Body of pancreas (tissue), 4 donors: ENCODE measurements around the gene KIF12. TPM values are rescaled to one million over a fixed set of nuclear protein-coding genes. Genes with fewer than 3 reads are reported as not detected.
"Not testable (repeated sequence)": the region's sequence is repeated elsewhere in the genome, so short reads cannot be mapped to it uniquely, and the experiment has no call there.

Experiments used
- ATAC-seq: fragments of 150-250 bp; one replicate; pipeline ENCODE4 v1.9.1; 2016
- DNase-seq, 4 donors: peaks; one replicate each; pipeline ENCODE4 v3.0.0-alpha.2; 2019
- H3K27ac ChIP-seq, 4 donors: fragments of 200-600 bp; sonication (generic); 1 replicate in 3 of 4; 2 replicates in 1 of 4; pipeline versions ENCODE4 v1.5.1 to v1.6.1; 2016 to 2019; ENCODE audit warnings: mild to moderate bottlenecking in 1 of 4, mixed read lengths in 1 of 4, moderate library complexity in 1 of 4
- H3K27me3 ChIP-seq, 2 donors: fragments of 200-600 bp; sonication (generic); one replicate each; pipeline ENCODE4 v1.6.0; 2016; ENCODE audit warnings: mild to moderate bottlenecking in 1 of 2
- H3K36me3 ChIP-seq, 2 donors: fragments of 200-600 bp; sonication (generic); replicated peaks in 1 of 2; 2 replicates each; pipeline ENCODE4 v1.5.1; 2016; ENCODE audit warnings: low read depth in 2 of 2; ENCODE audit not compliant: insufficient read depth in 1 of 2
- H3K4me1 ChIP-seq: fragments of 200-600 bp; sonication (generic); one replicate; pipeline ENCODE4 v1.6.0; 2016
- H3K4me3 ChIP-seq, 2 donors: fragments of 200-600 bp; sonication (generic); 1 replicate in 1 of 2; 2 replicates in 1 of 2; pipeline ENCODE4 v1.5.1; 2016 to 2019
- H3K9me3 ChIP-seq, 3 donors: fragments of 200-600 bp; sonication (generic); 1 replicate in 2 of 3; 2 replicates in 1 of 3; pipeline ENCODE4 v1.5.1; 2016
- CTCF ChIP-seq, 7 experiments: fragments of 450-650 bp in 4 of 7; fragments of 200-600 bp in 3 of 7; sonication (generic) in 3 of 7; IDR thresholded peaks; one replicate each; pipeline ENCODE4 v1.5.1; 2016 to 2019; ENCODE audit warnings: antibody characterized with exemption in 7 of 7
- POLR2A ChIP-seq, 3 donors: fragments of 450-650 bp; IDR thresholded peaks; one replicate each; pipeline ENCODE4 v1.6.1; 2016; ENCODE audit warnings: antibody characterized with exemption in 3 of 3, mild to moderate bottlenecking in 2 of 3
- WGBS, 2 donors: methylation state at CpG; one replicate each; pipeline ENCODE4 v1.1.5; 2017; 5-methylcytosine and 5-hydroxymethylcytosine counted together
- intact Hi-C: fragments of 100-400 bp; cut with DNase I; formaldehyde crosslinking; loops from one replicate; pipeline ENCODE4 v1.15.1; 2023
- total RNA-seq, 2 donors: library from RNA; depleted of rRNA; stranded (reverse); fragments of >200 nt; gene quantifications; one replicate each; pipeline ENCODE4 v1.1.0, GENCODE V29; 2016

Gene KIF12
- total RNA-seq, 2 donors from 2014 or later, result 135 to 249 TPM

- no peak for ATAC-seq
- Histone ChIP-seq H3K4me3 (no peak overlapping the region), H3K9me3 (no peaks in the 10 kb centered on the region), H3K27ac (no peak overlapping the region), H3K4me1 (no peaks in the 10 kb centered on the region), H3K27me3 (no peaks in the 10 kb centered on the region), H3K36me3 (no peaks in the 10 kb centered on the region)
- TF ChIP-seq POLR2A (IDR thresholded peaks at IDR 0.05) (no peak), CTCF (IDR thresholded peaks at IDR 0.05) (no peak)
- no peak for DNase-seq
- intact Hi-C loops, result no loop called here
- WGBS, 2 donors, result 78 to 84% methylated on average over 7 of the region's 7 CpGs
Observed at GRCh38 chr9:114130141-114130540, 31.0 kb upstream of the KIF12 start.

GRCh38 chr9:114128759-114129158 is 29.7 kb upstream of the KIF12 start:
- H3K36me3 ChIP-seq, intact Hi-C loops, H3K9me3 ChIP-seq, DNase-seq, H3K4me1 ChIP-seq, H3K4me3 ChIP-seq, ATAC-seq, H3K27ac ChIP-seq, H3K27me3 ChIP-seq: not testable (repeated sequence)
- 80 to 89% methylated on average over 3 of the region's 3 CpGs for WGBS, 2 donors

DNA sequence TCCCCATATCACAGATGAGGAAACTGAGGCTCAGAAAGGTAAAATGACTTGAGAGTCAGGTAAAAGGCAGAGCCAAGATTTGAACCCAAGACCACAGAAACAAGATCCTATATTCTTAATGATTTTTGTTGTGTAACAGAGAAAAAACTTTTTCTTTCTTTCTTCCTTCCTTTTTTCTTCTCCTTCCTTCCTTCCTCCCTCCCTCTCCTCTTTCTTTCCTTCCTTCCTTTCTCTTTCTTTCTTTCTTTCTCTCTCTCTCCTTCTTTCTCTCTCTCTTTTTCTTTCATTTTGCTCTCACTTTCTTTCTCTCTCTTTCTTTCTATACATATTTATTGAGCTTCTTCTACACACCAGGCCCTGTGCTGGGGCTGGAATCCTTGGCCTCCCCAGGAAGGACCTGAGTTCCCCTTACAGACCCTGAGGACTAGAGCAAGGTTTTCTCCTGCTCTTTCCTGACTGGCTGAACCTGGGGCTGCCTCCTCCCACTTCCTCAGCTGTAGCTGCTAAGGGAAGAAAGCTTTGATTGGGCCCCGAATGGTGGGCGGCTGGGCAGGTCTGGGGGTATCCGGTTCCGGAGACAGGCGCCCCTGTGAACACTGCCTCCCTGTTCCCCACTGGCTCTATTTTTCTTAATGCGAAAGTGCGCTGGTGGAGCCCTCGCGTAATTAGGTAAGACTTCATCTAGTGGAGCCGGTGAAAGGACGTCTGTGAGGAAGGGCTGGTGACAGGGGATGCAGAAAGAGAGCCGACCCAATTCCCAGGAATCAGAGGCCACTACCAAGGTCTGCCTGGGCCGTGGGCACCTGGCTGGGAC is 27.4 kb upstream of the KIF12 start:
- H3K9me3 ChIP-seq, result no peaks in the 10 kb centered on the region
- no peak for ATAC-seq
- H3K36me3 ChIP-seq, result no peaks in the 10 kb centered on the region
- no peak for TF ChIP-seq POLR2A (IDR thresholded peaks at IDR 0.05)
- TF ChIP-seq CTCF (IDR thresholded peaks at IDR 0.05), result no peak
- DNase-seq, result no peak
- no peaks in the 10 kb centered on the region for H3K27me3 ChIP-seq
- H3K4me3 ChIP-seq, result no peak overlapping the region
- H3K27ac ChIP-seq, result no peak overlapping the region
- WGBS, 2 donors, result 81 to 90% methylated on average over 7 to 13 of the region's 13 CpGs
- intact Hi-C loops, result no loop called here
- H3K4me1 ChIP-seq, result peaks cover 5% of the 10 kb centered on the region

GRCh38 chr9:114125476-114126013 is 26.5 kb upstream of the KIF12 start:
- TF ChIP-seq POLR2A (IDR thresholded peaks at IDR 0.05) (no peak), CTCF (IDR thresholded peaks at IDR 0.05) (no peak)
- intact Hi-C loops, result no loop called here
- ATAC-seq, result no peak
- WGBS, 2 donors, result 70 to 100% methylated on average over 4 to 10 of the region's 10 CpGs
- H3K4me1 ChIP-seq, result peaks cover 5% of the 10 kb centered on the region
- no peaks in the 10 kb centered on the region for H3K9me3 ChIP-seq
- H3K36me3 ChIP-seq, result no peaks in the 10 kb centered on the region
- H3K27me3 ChIP-seq, result no peaks in the 10 kb centered on the region
- DNase-seq, result no peak
- no peak overlapping the region for H3K27ac ChIP-seq
- H3K4me3 ChIP-seq, result no peak overlapping the region

DNA sequence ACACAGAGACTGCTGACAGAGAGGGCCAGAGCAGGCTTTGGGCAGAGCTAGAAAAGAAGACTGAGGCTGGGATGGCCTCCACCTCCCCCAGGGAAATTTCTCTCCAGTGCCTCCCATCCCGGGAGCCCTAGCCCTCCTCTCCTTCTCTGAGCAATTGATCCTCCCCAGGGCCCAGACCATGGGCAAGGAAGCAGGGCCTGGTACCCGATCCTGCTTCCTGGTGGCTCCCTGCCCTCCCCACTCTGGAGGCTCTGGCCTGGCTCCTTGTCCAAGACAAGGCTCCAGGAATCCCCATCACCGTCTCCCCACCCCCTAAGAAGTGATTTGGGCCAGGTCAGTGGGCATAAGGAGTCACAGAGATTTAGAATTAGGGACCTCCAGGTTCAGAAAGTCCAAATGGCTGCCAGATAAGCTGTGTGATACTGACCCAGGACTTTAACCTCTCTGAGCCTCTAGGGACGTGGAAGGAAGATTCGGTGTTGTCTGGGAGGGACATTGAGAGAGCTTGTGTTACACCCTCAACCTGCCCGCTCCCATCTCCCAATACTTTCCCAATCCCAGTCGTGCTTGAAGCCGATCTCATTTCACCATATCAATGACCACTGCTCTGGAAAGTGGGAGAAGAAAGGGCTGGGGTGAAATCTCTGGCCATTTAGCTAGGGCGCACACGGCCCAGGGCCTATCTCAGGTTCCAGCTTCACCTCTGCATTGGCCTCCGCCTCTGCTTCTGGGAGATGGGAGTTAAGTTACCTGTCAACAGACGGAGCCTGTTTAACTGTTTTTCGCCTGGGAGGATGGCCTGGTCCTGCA is 25.8 kb upstream of the KIF12 start:
- WGBS, 2 donors, result 82 to 85% methylated on average over 11 to 13 of the region's 13 CpGs
- H3K4me1 ChIP-seq, result peaks cover 10% of the 10 kb centered on the region

More for the DNA sequence above, 25.8 kb upstream of the KIF12 start:
- no peak for TF ChIP-seq POLR2A (IDR thresholded peaks at IDR 0.05)
- no peak for TF ChIP-seq CTCF (IDR thresholded peaks at IDR 0.05)
- ATAC-seq (no peak), DNase-seq (no peak)
- intact Hi-C loops, result no loop called here
- Histone ChIP-seq H3K27ac (no peak overlapping the region), H3K27me3 (no peaks in the 10 kb centered on the region), H3K4me3 (no peak overlapping the region), H3K36me3 (no peaks in the 10 kb centered on the region), H3K9me3 (no peaks in the 10 kb centered on the region)
